ENCODE results near the gene IFNE. TPM values are rescaled to one million over a fixed set of nuclear protein-coding genes. Genes with fewer than 3 reads are reported as not detected.

The IFNE gene
- total RNA-seq, 1 experiment from 2014 or later = 0.34 TPM

DNA sequence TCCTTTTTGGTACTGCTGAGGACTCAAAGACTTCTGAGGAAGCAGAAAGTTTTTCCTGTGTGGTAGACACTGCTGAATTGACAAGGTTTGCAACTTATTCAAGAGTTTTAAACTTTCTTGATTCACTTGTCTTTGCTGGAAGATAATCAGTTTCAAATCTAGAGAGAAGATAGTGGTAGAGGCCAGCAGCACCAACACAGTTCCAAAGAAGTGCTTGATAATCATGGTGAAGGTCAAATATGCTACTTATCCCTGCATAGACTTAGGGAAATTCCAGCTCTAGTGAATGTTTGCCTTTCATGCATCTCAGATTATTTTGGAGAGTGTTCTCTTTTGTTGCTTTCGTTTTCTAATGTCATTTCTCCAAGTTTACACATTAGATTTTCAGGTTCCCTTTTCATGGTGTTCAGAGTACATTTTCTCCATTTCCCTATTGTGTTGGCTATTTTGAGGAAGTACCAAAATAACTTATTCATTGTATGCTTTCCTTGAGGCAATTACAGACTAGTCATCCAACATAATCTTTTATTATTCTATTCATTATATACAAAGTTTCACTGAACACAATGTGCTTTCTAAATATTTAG lies 550 bp downstream of the IFNE start:
- DNase-seq = no peak
- no peak overlapping the region for H3K27ac Mint-ChIP-seq (ENCODE audit: unreplicated experiment)
- H3K4me3 Mint-ChIP-seq (ENCODE audit: unreplicated experiment) = no peak overlapping the region
- no peaks in the 10 kb centered on the region for H3K27me3 ChIP-seq (replicated peaks; ENCODE audit: control insufficient read depth, insufficient read depth, low read length)
- no TSS peak for BruUV-seq (replicated peaks)
- no peaks in the 10 kb centered on the region for H3K4me1 Mint-ChIP-seq (ENCODE audit: low read depth, unreplicated experiment)
- H3K36me3 ChIP-seq (ENCODE audit: control insufficient read depth, insufficient read depth, low read length) = no peaks in the 10 kb centered on the region
- peaks cover 17% of the 10 kb centered on the region for H3K9me3 Mint-ChIP-seq (ENCODE audit: unreplicated experiment)
- no peaks in the 10 kb centered on the region for H3K36me3 Mint-ChIP-seq (ENCODE audit: insufficient read depth, unreplicated experiment)
- no peaks in the 10 kb centered on the region for H3K9me3 ChIP-seq
- ChIA-PET POLR2A (no interaction called here), CTCF (no interaction called here)
- H3K27me3 Mint-ChIP-seq (ENCODE audit: insufficient read depth, unreplicated experiment) = no peaks in the 10 kb centered on the region
- TF ChIP-seq, protein P1, sequence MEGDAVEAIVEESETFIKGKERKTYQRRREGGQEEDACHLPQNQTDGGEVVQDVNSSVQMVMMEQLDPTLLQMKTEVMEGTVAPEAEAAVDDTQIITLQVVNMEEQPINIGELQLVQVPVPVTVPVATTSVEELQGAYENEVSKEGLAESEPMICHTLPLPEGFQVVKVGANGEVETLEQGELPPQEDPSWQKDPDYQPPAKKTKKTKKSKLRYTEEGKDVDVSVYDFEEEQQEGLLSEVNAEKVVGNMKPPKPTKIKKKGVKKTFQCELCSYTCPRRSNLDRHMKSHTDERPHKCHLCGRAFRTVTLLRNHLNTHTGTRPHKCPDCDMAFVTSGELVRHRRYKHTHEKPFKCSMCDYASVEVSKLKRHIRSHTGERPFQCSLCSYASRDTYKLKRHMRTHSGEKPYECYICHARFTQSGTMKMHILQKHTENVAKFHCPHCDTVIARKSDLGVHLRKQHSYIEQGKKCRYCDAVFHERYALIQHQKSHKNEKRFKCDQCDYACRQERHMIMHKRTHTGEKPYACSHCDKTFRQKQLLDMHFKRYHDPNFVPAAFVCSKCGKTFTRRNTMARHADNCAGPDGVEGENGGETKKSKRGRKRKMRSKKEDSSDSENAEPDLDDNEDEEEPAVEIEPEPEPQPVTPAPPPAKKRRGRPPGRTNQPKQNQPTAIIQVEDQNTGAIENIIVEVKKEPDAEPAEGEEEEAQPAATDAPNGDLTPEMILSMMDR (IDR thresholded peaks at IDR 0.05; ENCODE audit: insufficient read depth in 1 of 2, low read depth in 1 of 2, low read length in 1 of 2, severe bottlenecking in 1 of 2, unreplicated experiment in 1 of 2) = no peak
- no peaks in the 10 kb centered on the region for H3K4me1 ChIP-seq
- no peak overlapping the region for H3K4me3 ChIP-seq (ENCODE audit: low read depth, low read length)
- intact Hi-C loops (cut with micrococcal nuclease; ENCODE audit: unreplicated experiment) = no loop called here

DNA sequence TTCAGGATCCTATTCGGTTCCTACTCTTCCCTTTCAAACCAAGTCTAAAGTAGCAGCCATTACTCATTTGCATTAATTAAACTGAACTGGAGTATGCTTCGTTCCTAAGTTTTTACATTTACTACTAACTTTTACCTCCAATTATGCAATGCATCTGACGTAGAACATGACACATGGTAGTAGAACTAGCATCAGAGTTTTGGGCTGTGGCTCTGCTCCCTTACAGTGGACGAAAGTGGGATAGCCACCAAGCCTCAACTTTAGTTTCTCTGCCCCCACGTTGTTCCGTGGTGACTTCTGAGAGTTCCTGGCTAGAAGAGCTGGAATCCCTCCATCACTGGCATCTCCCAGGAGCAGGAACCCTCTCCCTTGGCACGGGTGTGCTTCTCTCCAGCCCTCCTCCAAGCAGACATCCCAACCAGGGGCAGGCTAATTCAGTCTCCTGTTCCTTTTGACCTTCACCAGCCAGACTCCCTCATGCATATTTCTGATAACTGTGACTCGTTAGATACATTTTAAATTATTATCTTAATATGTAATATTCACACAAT lies 2.9 kb downstream of the IFNE start:
- ChIA-PET POLR2A (no interaction called here), CTCF (no interaction called here)
- no peak overlapping the region for H3K4me3 Mint-ChIP-seq (ENCODE audit: unreplicated experiment)
- intact Hi-C loops (cut with micrococcal nuclease; ENCODE audit: unreplicated experiment) = no loop called here
- Histone ChIP-seq H3K9me3 (no peaks in the 10 kb centered on the region), H3K27me3 (replicated peaks; ENCODE audit: control insufficient read depth, insufficient read depth, low read length) (no peaks in the 10 kb centered on the region), H3K4me1 (no peaks in the 10 kb centered on the region), H3K4me3 (ENCODE audit: low read depth, low read length) (no peak overlapping the region), H3K36me3 (ENCODE audit: control insufficient read depth, insufficient read depth, low read length) (no peaks in the 10 kb centered on the region)
- H3K27ac Mint-ChIP-seq (ENCODE audit: unreplicated experiment) = no peak overlapping the region
- BruUV-seq (replicated peaks) = no TSS peak
- no peaks in the 10 kb centered on the region for H3K36me3 Mint-ChIP-seq (ENCODE audit: insufficient read depth, unreplicated experiment)
- H3K9me3 Mint-ChIP-seq (ENCODE audit: unreplicated experiment) = peaks cover 4% of the 10 kb centered on the region
- TF ChIP-seq, protein P1 (IDR thresholded peaks at IDR 0.05; ENCODE audit: insufficient read depth in 1 of 2, low read depth in 1 of 2, low read length in 1 of 2, severe bottlenecking in 1 of 2, unreplicated experiment in 1 of 2) = no peak
- no peaks in the 10 kb centered on the region for H3K27me3 Mint-ChIP-seq (ENCODE audit: insufficient read depth, unreplicated experiment)
- H3K4me1 Mint-ChIP-seq (ENCODE audit: low read depth, unreplicated experiment) = no peaks in the 10 kb centered on the region
- no peak for DNase-seq

DNA sequence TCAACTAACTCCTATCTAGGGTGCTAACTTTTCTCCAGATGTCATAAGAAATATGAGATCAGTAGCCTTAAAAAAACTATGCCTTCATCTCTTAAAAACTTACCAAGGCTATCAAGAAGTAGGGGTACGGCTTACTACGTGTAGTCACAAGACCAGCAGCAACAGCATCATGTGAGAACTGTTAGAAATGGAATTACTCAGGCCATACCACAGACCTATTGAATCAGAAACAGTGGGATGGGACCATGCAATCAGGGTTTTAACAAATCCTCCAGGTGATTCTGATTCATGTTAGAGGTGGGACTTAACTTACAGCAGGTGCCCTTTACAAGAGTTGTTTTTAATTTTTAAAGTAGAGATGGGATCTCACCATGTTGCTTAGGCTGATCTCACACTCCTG lies 4.6 kb downstream of the IFNE start:
- DNase-seq = no peak
- H3K9me3 ChIP-seq = no peaks in the 10 kb centered on the region
- Mint-ChIP-seq H3K27ac (ENCODE audit: unreplicated experiment) (no peak overlapping the region), H3K4me3 (ENCODE audit: unreplicated experiment) (no peak overlapping the region), H3K4me1 (ENCODE audit: low read depth, unreplicated experiment) (no peaks in the 10 kb centered on the region), H3K27me3 (ENCODE audit: insufficient read depth, unreplicated experiment) (no peaks in the 10 kb centered on the region), H3K9me3 (ENCODE audit: unreplicated experiment) (no peaks in the 10 kb centered on the region), H3K36me3 (ENCODE audit: insufficient read depth, unreplicated experiment) (no peaks in the 10 kb centered on the region)
- TF ChIP-seq, protein P1 (IDR thresholded peaks at IDR 0.05; ENCODE audit: insufficient read depth in 1 of 2, low read depth in 1 of 2, low read length in 1 of 2, severe bottlenecking in 1 of 2, unreplicated experiment in 1 of 2) = no peak
- ChIA-PET CTCF (no interaction called here), POLR2A (no interaction called here)
- intact Hi-C loops (cut with micrococcal nuclease; ENCODE audit: unreplicated experiment) = no loop called here
- H3K4me1 ChIP-seq = no peaks in the 10 kb centered on the region
- H3K4me3 ChIP-seq (ENCODE audit: low read depth, low read length) = no peak overlapping the region
- BruUV-seq (replicated peaks) = no TSS peak
- H3K27me3 ChIP-seq (replicated peaks; ENCODE audit: control insufficient read depth, insufficient read depth, low read length) = no peaks in the 10 kb centered on the region
- no peaks in the 10 kb centered on the region for H3K36me3 ChIP-seq (ENCODE audit: control insufficient read depth, insufficient read depth, low read length)

Data from Caco-2 (cell line).